ENCODE measurements around the gene ZFR. TPM values are rescaled to one million over a fixed set of nuclear protein-coding genes. Genes with fewer than 3 reads are reported as not detected.
"Not testable (repeated sequence)": the region's sequence is repeated elsewhere in the genome, so short reads cannot be mapped to it uniquely, and the experiment has no call there.

Gene ZFR
- total RNA-seq, 1 experiment from 2014 or later = 104 TPM

DNA sequence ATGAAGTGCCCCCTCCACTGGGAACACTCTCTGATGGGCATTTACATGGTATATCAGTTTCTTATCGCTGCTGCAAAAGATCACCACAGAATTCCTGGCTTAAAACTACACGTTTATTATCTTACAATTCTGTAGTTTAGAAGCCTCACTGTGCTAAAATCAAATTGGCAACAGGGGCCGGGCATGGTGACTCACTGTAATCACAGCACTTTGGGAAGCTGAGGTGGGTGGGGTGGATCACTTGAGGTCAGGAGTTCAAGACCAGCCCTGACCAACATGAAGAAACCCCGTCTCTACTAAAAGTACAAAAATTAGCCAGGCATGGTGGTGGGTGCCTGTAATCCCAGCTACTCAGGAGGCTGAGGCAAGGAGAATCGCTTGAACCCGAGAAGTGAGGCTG is 7.8 kb upstream of the ZFR start:
- not testable (repeated sequence) for DNase-seq (ENCODE audit: low spot score)

DNA sequence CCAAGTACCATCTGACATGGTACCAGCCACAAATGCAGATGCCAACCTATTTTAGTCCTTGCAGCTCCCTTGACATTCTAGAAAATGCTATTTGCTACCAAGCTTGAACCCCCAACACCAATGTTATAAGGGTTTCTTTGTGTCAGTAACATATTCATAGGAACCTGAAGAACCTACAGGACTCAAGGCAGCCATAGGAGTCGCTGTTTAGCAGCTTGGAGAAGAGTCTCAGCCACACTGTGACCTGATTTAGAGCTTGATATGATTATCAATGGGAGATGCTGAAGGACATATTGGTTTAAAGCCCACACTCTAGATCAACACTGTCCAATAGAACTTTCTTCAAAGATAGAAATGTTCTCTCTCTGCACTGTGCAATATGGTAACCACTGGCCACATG is 6.4 kb upstream of the ZFR start:
- no peak for DNase-seq (ENCODE audit: low spot score)

DNA sequence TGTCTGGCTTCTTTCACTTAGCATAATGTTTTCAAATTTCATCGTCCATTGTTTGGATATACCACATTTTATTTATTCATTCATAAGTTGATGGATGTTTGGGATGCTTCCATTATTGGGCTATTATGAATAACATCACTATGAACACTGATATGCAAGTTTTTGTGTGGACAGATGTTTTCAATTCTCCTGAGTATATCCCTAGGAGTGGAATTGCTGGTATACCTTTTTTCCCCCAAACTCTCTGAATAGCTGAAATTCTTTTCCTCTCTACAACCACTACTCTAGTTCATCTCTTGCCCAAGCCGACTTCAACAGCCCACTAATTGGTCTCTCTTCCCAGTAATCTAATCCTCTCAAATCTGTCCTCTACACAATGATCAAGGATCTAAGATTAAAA is 4.7 kb upstream of the ZFR start:
- DNase-seq (ENCODE audit: low spot score) = no peak

DNA sequence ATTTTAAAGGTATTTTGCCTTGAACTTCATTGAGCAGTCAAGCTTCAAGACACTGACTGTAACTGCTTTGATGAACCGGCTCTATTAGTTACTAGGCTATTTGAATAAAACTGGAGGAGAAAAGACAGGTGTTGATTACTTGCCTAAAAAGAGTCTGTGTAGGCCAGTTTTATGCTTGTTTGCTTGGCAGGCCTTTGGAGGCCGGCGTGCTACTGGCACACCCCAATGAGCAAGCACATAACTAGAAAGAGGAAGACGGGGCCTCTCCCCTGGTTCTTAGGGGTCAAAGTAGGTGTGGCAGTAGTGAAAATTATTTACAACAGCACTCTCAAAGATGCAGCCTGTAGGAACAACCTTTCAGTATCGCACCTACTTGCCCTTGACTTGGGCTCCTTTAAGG is 2.1 kb upstream of the ZFR start:
- no peak for DNase-seq (ENCODE audit: low spot score)

DNA sequence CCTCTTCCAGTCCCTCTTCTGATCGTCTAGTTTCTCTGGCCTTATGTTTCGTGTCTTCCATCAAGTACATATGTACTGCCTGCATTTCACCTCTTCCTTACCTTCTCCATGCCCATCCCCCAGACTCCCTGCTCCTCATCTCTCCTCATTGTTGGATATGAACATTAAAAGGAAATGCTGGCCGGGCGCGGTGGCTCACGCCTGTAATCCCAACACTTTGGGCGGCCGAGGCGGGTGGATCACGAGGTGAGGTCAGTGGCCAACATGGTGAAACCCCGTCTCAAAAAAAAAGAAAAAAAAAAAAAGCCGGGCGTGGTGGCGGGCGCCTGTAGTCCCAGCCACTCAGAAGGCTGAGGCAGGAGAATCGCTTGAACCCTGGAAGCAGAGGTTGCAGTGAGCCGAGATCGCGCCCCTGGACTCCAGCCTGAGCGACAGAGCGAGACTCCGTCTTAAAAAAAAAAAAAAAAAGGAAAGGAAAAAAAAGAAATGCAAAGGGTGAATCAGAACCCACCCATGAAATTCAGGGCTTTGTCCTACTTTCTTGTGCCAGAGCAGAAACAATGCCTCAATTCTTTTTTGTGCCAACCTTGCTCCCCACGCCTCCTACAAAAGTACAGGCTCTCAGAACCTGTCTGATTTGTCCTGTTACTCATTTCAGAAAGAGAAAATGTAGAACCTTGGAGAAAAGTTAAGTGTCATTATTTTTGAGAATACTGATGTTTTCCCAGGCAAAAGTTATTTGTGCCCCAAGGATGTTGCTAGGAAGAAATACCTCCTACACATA is 1.5 kb upstream of the ZFR start:
- no peak for DNase-seq (ENCODE audit: low spot score)

DNA sequence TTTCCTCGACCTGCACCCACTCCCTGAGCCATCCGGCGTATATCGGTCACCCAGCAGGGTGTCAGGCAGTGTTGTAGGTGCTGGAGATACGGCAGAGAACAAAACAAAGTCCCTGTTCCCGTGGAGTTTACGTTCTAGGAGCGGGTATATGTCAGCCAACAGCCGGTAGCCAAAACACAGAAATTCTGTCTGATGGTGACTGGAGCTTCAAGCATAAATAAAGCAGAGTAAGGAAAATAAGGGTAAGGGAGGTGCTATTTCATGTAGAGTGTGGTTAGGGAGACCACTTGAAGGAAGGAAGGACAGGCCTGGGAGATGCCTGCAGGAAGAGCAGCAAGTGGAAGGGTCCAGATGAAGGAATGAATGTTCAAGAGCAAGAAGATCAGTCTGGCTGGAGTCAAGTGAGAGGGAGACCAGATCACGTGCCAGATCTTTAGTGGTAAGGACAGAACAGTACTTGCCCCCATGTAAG is 783 bp upstream of the ZFR start:
- no peak for DNase-seq (ENCODE audit: low spot score)

DNA sequence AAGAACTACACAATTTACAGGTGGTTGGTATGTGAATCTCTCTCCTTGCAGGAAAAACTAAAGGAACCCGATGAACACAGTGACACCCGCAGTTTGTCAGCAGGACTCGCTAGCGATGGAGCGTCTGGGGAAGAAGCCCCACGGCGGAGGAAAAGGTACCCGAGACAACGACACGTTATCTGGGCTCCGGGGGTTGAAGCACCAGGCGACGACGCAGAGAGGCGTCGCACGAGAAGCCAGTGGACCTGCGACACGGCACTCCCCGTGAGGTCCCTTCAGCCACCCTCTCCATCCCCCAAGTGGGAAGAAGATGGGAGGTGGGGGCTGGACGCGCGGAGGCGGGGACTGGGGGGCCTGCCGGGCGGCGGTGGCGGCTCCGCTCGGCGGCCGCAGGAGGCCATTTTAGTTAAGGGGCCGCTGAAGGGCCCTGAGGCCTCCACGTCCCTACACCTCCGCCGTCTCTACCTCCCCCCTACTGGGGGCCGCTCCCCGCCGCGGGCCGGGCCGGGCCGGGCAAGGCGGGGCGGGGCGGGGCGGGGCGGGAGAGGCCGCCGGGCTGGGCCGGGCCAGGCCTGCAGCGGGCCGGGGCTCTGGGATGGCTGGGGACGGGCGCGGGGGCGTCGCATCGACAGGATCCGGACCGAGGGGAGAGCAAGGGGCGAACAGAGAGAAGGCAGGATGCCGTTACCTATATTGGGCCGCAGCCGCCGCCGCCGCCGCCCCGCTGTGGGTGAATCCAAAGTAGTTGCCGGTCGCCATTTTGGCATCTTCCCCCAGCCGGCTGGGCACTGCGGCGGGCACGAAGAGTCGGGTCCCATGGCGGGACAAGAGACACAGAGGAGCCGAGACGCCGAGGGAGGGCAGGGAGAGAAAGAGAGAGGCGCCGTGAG is 754 bp downstream of the ZFR start:
- peak; percentile 33 for DNase-seq (ENCODE audit: low spot score)

DNA sequence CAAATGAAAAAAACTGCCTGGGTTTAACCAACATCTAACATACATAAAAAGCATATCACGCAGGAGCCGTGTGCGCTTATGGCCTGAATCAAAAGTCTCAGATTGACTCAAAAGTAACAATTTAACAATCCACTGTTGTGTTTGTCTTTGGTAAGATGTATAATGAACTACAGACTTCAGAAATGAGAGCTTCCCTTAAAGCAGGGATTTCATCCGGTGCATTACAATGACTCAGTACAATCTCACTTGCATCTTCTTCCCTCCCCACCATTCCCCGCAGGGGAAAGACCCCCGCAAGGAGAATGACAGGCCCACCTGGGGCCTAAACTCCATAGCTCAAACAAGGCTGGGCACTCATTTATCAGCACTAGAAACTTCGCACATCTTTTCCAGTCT is 1.4 kb downstream of the ZFR start:
- DNase-seq (ENCODE audit: low spot score) = no peak

DNA sequence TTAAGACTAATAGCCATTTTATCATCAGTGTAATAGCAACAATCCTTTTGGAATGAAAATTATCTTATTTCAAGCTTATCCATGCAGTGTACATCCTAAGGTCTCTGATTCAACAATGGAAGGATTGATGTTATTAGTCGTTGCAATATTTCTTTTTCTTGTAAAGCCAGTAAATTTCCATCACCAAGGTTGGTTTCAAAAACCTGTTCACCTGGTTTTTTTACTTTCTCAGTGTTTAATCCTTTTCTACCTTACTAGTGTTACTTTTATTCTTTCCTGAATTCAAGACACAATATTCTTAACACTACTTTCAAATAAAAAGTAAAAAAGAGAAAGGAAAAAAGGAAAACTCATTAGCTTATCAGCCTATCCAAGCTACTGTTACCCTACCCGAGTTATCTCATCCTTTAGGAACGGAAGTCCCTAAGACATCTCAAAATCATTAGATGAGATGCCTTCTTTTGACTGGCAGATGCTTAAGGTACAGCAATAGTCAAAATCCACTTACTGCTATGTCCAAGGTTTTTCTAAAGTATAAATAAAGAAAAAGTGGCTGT is 5.4 kb downstream of the ZFR start:
- no peak for DNase-seq (ENCODE audit: low spot score)

DNA sequence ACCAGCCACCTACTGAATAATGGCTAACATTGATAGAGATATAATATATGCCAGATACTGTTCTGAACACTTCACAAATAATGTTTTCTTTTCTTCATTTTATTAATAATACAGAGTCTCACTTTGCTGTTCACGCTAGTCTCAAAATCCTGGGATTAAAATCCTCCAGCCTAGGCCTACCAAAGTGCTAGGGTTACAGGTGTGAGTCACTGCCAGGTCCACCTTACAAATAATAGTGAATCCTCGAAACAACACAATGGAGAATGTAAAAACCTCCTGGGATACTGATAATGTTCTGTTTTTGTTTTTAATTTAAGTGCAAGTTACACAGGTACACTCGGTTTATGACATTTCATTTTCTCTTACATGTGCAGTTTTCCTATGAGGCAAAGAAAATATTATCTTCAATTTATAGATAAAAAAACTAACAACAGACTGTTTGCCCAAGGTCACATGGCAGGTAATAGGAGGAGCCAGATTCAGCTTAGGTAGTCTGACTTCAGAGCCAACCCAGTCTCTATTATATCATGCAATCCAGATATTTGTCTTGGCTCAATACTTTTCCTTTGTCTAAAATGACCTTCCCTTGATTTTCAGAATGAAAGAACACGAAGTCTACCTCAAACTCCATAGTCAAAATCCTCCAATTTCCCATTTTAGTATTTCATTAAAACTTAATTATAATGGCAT is 7.8 kb downstream of the ZFR start:
- DNase-seq (ENCODE audit: low spot score) = no peak

DNA sequence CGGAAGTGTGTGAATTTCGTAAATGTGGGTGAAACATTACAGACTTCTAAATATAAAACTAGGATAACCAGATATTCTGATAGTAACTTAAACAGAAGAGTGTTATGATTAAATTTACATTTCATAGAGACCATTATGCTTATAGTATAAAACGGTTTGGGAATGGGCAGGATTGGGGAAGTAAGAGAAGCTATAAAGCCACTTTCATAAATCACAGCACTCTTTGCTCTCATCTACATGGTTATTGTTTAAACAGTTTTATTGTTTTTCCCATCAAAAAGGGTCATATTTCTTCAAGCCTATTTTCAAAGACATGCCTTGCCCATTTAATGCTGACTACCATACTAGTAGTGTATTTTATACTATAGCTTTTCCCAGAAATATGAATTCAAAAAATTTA is 9.2 kb downstream of the ZFR start:
- no peak for DNase-seq (ENCODE audit: low spot score)

DNA sequence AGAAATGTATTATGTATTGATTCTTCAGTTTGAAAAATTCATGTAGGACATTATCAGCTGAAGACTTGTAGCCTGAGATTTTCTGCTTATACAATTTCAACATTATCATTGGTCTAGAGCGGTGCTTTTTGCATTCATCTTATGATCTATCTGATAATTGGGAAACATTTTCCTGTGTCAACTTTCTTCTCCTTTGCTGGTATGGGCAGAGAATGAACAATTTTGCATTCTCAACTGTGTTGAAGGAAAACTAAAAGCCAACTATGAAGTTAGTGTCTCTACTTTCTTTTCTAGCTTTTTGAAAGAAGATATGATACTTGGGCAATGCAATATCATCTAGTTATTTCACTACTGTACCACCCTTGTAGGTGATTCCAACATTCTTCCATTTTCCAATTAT is 10.3 kb downstream of the ZFR start:
- no peak for DNase-seq (ENCODE audit: low spot score)

DNA sequence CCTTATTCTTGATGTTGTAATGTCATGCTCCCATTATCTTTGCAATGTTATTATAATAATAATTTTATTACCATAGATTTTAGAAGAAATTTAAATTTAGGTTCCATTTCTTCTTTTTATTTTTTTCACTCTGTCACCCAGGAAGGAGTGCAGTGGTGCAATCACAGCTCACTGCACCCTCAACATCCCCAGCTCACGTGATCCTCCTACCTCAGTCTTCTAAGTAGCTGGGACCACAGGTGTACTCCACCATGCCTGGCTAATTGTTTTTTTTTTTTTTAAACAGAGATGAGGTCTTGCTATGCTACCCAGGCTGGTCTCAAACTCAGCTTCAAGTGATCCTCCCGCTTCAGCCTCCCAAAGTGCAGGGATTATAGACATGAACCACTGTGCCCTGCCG is 11.9 kb downstream of the ZFR start:
- DNase-seq (ENCODE audit: low spot score) = no peak

DNA sequence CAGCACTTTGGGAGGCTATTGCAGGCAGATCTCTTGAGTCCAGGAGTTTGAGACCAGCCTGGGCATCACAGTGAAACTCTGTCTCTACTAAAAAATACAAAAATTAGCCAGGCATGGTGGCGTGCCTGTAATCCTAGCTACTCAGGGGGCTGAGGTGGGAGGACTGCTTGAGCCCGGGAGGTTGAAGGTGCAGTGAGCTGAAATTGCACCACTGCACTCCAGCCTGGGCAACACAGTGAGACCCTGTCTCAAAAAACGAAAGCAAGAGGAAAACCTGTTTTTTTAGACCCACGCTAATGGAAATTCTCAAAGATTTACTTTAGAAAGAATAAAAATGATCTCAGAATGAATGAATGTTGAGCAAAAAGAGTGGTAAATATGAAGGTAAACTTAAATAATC is 13.7 kb downstream of the ZFR start:
- DNase-seq (ENCODE audit: low spot score) = not testable (repeated sequence)

DNA sequence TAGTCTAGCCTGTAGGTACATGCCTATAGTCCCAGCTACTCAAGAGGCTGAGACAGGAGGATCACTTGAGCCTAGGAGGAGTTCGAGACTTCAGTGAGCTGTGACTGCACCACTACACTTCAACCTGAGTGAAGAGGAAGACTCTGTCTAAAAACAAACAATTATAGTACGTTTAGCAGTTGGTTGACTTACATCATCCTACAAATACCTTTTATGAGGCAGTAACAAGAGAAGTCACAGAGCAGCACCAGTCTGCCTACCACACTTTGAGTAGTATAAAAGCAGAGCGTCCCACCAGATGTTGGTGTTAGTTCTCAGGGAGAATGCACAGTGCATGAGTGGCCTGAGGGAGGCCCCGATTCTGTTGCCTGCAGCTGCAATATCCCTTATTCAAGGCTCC is 16.1 kb downstream of the ZFR start:
- DNase-seq (ENCODE audit: low spot score) = no peak

DNA sequence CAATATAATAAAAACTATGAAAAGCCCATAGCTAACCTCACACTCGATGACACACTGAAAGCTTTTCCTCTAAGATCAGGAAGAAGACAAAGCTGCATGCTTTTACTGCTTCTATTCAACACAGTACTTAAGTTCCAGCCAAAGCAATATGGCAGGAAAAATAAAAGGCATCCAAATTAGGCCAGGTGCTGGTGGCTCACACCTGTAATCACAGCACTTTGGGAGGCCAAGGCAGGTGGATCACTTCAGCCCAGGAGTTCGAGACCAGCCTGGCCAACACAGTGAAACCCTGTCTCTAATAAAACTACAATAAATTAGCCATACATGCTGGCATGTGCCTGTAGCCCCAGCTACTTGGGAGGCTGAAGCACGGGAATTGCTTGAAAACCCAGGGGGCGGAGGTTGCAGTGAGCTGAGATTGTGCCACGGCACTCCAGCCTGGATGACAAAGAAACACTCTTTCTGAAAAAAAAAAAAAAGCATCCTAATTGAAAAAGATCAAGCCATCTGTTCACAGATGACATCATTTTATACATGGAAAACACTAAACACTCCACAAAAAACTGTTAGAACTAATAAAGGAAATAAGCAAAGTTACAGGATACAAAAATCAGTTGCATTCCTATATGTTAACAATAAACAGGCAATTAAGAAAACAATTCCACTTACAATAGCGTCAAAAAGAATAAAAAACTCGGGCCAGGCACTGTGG is 17.9 kb downstream of the ZFR start:
- DNase-seq (ENCODE audit: low spot score) = no peak

DNA sequence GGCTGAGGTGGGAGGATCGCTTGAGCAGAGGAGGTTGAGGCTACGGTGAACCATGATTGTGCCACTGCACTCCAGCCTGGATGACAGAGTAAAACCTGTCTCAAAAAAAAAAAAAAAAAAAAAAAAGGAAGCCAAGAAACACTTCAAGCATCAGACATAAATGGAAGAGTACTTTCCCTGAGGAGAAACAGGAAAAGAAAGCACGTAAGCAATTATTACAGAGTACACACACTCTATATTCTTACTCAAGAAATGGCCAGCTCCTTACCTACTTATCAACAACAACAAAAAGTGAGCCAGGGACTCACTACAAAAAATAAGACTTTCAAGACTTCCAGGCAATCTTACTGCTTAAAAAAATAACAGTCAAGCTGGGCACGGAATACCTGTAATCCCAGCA is 21.8 kb downstream of the ZFR start:
- no peak for DNase-seq (ENCODE audit: low spot score)

DNA sequence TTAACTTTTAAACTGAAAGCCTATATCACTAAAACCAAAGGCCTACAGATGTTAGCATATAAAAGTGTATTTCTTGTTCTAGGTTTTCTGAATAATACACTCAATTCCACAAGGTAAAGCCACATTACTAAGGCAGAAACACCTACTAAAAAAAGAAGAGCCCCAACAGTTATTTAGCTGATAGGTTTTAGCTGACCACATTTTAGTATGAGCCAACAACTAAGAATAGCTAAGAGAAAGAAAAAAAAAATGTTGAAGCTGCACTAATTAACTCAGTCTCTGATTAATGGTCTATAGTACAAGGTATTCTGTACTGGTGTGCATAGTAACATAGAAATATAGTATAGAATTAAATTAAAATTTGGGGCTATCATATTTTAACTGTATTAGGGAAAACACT is 23.5 kb downstream of the ZFR start:
- no peak for DNase-seq (ENCODE audit: low spot score)

DNA sequence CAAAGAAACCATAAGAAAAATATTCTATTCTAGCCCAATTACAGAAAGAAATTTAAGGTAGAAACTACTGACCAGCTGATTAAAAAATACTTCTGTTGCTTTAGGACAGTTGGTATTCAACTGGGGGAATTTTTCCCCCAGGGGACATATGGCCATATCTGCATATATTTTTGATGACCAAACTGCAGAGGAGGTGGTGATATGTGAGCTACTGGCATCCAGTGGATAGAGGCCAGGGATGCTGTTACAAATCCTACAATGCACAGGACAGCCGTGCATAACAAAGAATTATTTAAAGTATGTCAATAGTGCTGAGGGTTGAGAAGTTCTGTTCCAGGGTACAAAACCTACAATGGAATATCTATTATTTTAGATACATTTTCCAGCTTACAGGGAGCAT is 24.0 kb downstream of the ZFR start:
- DNase-seq (ENCODE audit: low spot score) = no peak

DNA sequence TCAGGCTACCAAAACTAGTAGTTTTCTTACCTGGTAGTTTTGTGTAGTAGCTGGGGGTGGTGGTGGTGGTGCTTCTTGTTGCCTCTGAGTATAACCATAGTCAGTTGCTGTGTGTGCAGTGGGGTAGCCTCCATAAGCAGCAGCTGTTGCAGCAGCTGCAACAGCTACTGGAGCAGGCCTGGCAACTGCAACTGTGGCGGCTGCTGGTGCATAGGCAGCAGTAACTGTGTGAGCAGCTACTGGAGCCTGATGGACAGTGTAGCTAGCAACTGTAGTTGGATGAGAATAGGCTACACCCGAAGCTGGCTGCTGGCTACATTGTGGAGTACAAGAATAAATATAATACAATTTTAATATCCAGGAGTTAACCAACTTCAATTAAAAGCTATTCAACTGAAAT is 24.7 kb downstream of the ZFR start:
- no peak for DNase-seq (ENCODE audit: low spot score)

DNA sequence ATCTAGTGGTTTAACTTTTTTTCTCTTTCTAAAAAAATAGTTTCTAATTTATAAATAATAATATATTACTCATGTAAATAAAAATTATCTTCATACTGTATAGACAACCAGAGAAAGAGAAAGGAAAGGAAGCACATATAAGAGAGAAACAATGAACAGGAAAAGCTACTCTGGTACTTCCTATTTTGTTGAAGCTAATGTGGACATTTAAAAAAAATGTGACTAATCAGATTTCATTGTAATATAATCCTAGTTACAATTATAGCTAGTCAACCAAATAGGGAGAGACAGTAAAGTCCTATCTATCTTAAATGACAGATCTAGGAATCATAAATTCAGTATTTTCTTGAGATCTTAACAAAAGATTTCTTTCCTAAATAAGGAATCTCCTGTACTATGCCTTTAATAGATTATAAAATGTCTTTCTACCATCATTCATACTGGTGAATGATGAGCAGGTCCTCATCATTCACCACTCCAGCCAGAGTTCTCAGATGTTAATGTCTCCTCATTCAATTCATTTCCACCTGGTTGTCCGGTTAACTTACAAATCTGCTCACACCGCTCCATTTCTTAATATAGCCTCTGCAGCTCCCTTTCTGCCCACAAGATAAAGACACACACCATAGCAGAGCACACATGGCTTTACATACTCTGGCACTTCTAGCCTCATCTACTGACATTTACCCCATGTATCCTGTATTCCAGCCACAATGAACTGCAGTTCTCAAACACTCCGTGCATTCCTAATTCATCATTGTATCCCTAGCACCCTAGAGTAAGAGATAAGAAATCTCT is 30.9 kb downstream of the ZFR start:
- no peak for DNase-seq (ENCODE audit: low spot score)

Data from A172 (cell line).